HepG2 (cell line): ENCODE data around the gene DENND10.

Experiments used
- CC2D1A ChIP-seq: sonication (generic); formaldehyde crosslinking; IDR thresholded peaks from 2 replicates; pipeline ENCODE4 v1.8.1; 2023; ENCODE audit warnings: mild to moderate bottlenecking, missing genetic modification reagents
- POLR2A ChIP-seq, 2 experiments: IDR thresholded peaks; 2 replicates each; pipeline ENCODE4 v1.6.1; 2011; ENCODE audit warnings: low read depth in 2 of 2, low read length in 2 of 2, mild to moderate bottlenecking in 1 of 2, moderate library complexity in 1 of 2; ENCODE audit not compliant: insufficient read depth in 1 of 2
- ZNF12 ChIP-seq: sonication (generic); formaldehyde crosslinking; IDR thresholded peaks from 2 replicates; pipeline ENCODE4 v1.5.0; 2020; ENCODE audit warnings: missing genetic modification reagents
- ZNF124 ChIP-seq: sonication (generic); formaldehyde crosslinking; IDR thresholded peaks from 2 replicates; pipeline ENCODE4 v1.4.0; 2020; ENCODE audit warnings: missing genetic modification reagents
- ZNF17 ChIP-seq: sonication (generic); formaldehyde crosslinking; IDR thresholded peaks from 2 replicates; pipeline ENCODE4 v1.5.0; 2020; ENCODE audit warnings: mild to moderate bottlenecking, missing genetic modification reagents
- TF ChIP-seq, protein P1 (sequence below): sonication (generic); formaldehyde crosslinking; IDR thresholded peaks from 2 replicates; pipeline ENCODE4 v1.5.0; 2020; ENCODE audit warnings: mild to moderate bottlenecking, missing genetic modification reagents, moderate library complexity
- TF ChIP-seq, protein P2 (sequence below), 2 experiments: sonication (generic) in 1 of 2; formaldehyde crosslinking in 1 of 2; IDR thresholded peaks; 2 replicates each; pipeline versions ENCODE4 v1.5.1 to v1.6.1; 2011 to 2020; ENCODE audit warnings: borderline replicate concordance in 1 of 2, low read depth in 1 of 2, low read length in 1 of 2, mild to moderate bottlenecking in 1 of 2, missing genetic modification reagents in 1 of 2, moderate library complexity in 1 of 2

DNA sequence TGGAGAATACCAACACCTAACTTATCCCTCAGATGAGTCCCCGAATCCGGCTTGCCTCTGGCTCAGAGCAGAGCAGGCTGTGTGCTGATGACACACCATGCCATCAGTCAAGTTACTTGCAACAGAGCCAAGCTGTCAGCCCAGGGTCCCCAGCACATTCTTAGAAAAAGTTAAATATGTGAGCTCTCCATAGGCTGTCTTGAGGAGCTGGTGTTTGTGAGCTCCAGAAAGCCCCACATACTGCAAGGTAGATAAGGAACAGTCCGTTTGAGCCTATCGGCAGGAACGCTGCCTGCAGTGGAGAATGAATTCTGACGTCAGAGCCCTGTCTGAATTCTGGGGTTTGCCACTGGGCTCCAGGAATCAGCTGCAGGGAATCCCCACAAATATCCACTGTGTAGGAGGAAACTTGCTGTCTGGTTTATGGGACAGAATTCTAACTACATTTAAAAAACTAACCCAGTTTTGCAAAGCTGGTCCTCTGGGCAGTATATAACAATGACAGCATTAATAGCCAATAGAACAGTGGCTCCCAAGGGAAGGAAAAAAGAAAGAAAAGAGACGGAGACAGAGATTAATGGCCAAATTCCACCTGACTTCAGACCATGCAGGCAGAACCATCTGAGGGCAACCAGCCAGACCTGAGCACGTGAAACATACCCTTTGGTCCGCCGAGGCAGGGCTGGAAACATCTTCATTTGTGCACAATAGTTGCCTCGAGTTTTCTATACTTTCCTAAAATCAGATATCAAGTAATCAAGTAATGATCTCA is 58.0 kb downstream of the DENND10 start:
- TF ChIP-seq, protein P1, sequence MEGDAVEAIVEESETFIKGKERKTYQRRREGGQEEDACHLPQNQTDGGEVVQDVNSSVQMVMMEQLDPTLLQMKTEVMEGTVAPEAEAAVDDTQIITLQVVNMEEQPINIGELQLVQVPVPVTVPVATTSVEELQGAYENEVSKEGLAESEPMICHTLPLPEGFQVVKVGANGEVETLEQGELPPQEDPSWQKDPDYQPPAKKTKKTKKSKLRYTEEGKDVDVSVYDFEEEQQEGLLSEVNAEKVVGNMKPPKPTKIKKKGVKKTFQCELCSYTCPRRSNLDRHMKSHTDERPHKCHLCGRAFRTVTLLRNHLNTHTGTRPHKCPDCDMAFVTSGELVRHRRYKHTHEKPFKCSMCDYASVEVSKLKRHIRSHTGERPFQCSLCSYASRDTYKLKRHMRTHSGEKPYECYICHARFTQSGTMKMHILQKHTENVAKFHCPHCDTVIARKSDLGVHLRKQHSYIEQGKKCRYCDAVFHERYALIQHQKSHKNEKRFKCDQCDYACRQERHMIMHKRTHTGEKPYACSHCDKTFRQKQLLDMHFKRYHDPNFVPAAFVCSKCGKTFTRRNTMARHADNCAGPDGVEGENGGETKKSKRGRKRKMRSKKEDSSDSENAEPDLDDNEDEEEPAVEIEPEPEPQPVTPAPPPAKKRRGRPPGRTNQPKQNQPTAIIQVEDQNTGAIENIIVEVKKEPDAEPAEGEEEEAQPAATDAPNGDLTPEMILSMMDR (CRISPR knock-in tag) = no peak
- TF ChIP-seq POLR2A (IDR thresholded peaks at IDR 0.05; ENCODE audit: insufficient read depth in 1 of 2, low read depth in 2 of 2, low read length in 2 of 2) (no peak), ZNF124 (CRISPR knock-in tag) (no peak), ZNF12 (CRISPR knock-in tag) (no peak), ZNF17 (CRISPR knock-in tag) (no peak), CC2D1A (CRISPR knock-in tag) (no peak)
- TF ChIP-seq, protein P2, sequence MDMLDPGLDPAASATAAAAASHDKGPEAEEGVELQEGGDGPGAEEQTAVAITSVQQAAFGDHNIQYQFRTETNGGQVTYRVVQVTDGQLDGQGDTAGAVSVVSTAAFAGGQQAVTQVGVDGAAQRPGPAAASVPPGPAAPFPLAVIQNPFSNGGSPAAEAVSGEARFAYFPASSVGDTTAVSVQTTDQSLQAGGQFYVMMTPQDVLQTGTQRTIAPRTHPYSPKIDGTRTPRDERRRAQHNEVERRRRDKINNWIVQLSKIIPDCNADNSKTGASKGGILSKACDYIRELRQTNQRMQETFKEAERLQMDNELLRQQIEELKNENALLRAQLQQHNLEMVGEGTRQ (IDR thresholded peaks at IDR 0.05; ENCODE audit: low read depth, low read length) = no peak
- TF ChIP-seq, protein P2 (CRISPR knock-in tag; IDR thresholded peaks at IDR 0.05; ENCODE audit: borderline replicate concordance) = no peak
